Ishikawa (cell line): ENCODE measurements around the gene KIF20B.

Experiments
- CEBPB ChIP-seq: IDR thresholded peaks from 2 replicates; pipeline ENCODE4 v1.6.1; 2012
- CREB1 ChIP-seq: IDR thresholded peaks from 2 replicates; pipeline ENCODE4 v1.6.1; 2012; ENCODE audit warnings: low read depth
- EGR1 ChIP-seq: IDR thresholded peaks from 2 replicates; pipeline ENCODE4 v1.6.1; 2012
- EP300 ChIP-seq: IDR thresholded peaks from 2 replicates; pipeline ENCODE4 v1.6.1; 2012; ENCODE audit warnings: borderline replicate concordance
- FOXM1 ChIP-seq: IDR thresholded peaks from 2 replicates; pipeline ENCODE4 v1.6.1; 2012; ENCODE audit warnings: low read depth, borderline replicate concordance
- RAD21 ChIP-seq: IDR thresholded peaks from 2 replicates; pipeline ENCODE4 v1.6.1; 2012; ENCODE audit warnings: low read depth
- TAF1 ChIP-seq: IDR thresholded peaks from 2 replicates; pipeline ENCODE4 v1.6.1; 2012; ENCODE audit warnings: low read depth, mild to moderate bottlenecking
- TCF12 ChIP-seq: IDR thresholded peaks from 2 replicates; pipeline ENCODE4 v1.6.1; 2012; ENCODE audit warnings: low read depth
- ZBTB7A ChIP-seq: IDR thresholded peaks from 2 replicates; pipeline ENCODE4 v1.6.1; 2012; ENCODE audit warnings: low read depth
- TF ChIP-seq, protein P1 (sequence below): IDR thresholded peaks from 2 replicates; pipeline ENCODE4 v1.6.1; 2012
- TF ChIP-seq, protein P2 (sequence below): IDR thresholded peaks from 2 replicates; pipeline ENCODE4 v1.6.1; 2012; ENCODE audit warnings: low read depth, mild to moderate bottlenecking
- TF ChIP-seq, protein P3 (sequence below): IDR thresholded peaks from 2 replicates; pipeline ENCODE4 v1.6.1; 2012

DNA sequence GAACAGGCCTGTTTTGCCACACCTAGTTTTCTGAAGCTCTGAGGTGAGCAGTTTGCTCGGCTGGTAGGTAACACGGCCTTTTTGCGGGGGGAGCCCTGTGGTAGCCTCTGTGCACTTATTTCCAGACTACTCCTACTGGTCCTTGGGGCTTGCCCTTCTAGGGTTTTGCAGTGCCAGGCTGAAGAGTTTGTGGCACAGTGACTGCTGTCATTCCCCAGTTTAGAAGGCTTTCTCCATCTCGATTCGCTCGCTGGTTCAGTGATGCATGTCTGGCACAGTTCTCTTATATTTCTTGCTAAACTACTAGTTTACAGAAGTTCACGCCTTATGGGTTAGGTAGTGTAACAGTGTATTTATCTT is 711 bp downstream of the KIF20B start:
- TF ChIP-seq, protein P1, sequence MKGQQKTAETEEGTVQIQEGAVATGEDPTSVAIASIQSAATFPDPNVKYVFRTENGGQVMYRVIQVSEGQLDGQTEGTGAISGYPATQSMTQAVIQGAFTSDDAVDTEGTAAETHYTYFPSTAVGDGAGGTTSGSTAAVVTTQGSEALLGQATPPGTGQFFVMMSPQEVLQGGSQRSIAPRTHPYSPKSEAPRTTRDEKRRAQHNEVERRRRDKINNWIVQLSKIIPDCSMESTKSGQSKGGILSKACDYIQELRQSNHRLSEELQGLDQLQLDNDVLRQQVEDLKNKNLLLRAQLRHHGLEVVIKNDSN = no peak
- TF ChIP-seq EP300 (no peak), TCF12 (no peak), TAF1 (no peak), ZBTB7A (no peak), EGR1 (no peak), CEBPB (no peak), RAD21 (no peak), FOXM1 (no peak), CREB1 (no peak)
- TF ChIP-seq, protein P2, sequence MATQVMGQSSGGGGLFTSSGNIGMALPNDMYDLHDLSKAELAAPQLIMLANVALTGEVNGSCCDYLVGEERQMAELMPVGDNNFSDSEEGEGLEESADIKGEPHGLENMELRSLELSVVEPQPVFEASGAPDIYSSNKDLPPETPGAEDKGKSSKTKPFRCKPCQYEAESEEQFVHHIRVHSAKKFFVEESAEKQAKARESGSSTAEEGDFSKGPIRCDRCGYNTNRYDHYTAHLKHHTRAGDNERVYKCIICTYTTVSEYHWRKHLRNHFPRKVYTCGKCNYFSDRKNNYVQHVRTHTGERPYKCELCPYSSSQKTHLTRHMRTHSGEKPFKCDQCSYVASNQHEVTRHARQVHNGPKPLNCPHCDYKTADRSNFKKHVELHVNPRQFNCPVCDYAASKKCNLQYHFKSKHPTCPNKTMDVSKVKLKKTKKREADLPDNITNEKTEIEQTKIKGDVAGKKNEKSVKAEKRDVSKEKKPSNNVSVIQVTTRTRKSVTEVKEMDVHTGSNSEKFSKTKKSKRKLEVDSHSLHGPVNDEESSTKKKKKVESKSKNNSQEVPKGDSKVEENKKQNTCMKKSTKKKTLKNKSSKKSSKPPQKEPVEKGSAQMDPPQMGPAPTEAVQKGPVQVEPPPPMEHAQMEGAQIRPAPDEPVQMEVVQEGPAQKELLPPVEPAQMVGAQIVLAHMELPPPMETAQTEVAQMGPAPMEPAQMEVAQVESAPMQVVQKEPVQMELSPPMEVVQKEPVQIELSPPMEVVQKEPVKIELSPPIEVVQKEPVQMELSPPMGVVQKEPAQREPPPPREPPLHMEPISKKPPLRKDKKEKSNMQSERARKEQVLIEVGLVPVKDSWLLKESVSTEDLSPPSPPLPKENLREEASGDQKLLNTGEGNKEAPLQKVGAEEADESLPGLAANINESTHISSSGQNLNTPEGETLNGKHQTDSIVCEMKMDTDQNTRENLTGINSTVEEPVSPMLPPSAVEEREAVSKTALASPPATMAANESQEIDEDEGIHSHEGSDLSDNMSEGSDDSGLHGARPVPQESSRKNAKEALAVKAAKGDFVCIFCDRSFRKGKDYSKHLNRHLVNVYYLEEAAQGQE = no peak
- TF ChIP-seq, protein P3, sequence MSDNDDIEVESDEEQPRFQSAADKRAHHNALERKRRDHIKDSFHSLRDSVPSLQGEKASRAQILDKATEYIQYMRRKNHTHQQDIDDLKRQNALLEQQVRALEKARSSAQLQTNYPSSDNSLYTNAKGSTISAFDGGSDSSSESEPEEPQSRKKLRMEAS = no peak
